Left colon (tissue), 2 donors: Measurements from ENCODE around the gene ULK1. TPM values are rescaled to one million over a fixed set of nuclear protein-coding genes. Genes with fewer than 3 reads are reported as not detected.
A peak's percentile ranks its signal among the peaks of the same experiment; 100 is the strongest.

Experiments
- ATAC-seq: fragments of 200-7000 bp; cut with Tn5 transposase; one replicate; pipeline ENCODE4 v1.9.1; 2020; ENCODE audit warnings: mild to moderate bottlenecking, moderate library complexity
- DNase-seq, 2 donors: peaks; one replicate each; pipeline ENCODE4 v3.0.0-alpha.2; 2020
- intact Hi-C, 2 donors: fragments of 100-400 bp; cut with DNase I in 1 of 2; cut with micrococcal nuclease in 1 of 2; formaldehyde crosslinking; loops; one replicate each; pipeline versions ENCODE4 v1.11.2 to v1.14.0; 2022; cut with DNase I, micrococcal nuclease
- total RNA-seq, 2 donors: library from RNA; stranded (reverse); fragmentation: NEBNext Ultra II Directional; extraction: Animal tissue kit (Norgen Biotek cat#: 25700); gene quantifications; one replicate each; pipeline ENCODE4 v1.2.1, GENCODE V29; 2021
- donor health status: DM: no; HTN: no; CAD: no.
- donor health status: DM: yes; HTN: yes; CAD: no.

Gene ULK1
- total RNA-seq, 2 donors from 2014 or later: 18.0 to 29.8 TPM

GRCh38 chr12:131902332-131903241 lies 8.2 kb downstream of the ULK1 start:
- DNase-seq: no peak
- ATAC-seq: no peak
- intact Hi-C loops: no loop called here

- DNase-seq: no peak
Observed at GRCh38 chr12:131903270-131904255, 9.1 kb downstream of the ULK1 start.

GRCh38 chr12:131904346-131904745 lies 9.9 kb downstream of the ULK1 start:
- no peak for ATAC-seq
- no peak for DNase-seq
- intact Hi-C loops: no loop called here

More at GRCh38 chr12:131903270-131904255, 9.1 kb downstream of the ULK1 start:
- intact Hi-C loops: no loop called here
- ATAC-seq: no peak

- ATAC-seq (no peak), DNase-seq (no peak)
- intact Hi-C loops: no loop called here
Observed at GRCh38 chr12:131905081-131905629, 10.7 kb downstream of the ULK1 start.

GRCh38 chr12:131905630-131906091 lies 11.2 kb downstream of the ULK1 start:
- intact Hi-C loops: no loop called here
- DNase-seq: no peak
- ATAC-seq: no peak

DNA sequence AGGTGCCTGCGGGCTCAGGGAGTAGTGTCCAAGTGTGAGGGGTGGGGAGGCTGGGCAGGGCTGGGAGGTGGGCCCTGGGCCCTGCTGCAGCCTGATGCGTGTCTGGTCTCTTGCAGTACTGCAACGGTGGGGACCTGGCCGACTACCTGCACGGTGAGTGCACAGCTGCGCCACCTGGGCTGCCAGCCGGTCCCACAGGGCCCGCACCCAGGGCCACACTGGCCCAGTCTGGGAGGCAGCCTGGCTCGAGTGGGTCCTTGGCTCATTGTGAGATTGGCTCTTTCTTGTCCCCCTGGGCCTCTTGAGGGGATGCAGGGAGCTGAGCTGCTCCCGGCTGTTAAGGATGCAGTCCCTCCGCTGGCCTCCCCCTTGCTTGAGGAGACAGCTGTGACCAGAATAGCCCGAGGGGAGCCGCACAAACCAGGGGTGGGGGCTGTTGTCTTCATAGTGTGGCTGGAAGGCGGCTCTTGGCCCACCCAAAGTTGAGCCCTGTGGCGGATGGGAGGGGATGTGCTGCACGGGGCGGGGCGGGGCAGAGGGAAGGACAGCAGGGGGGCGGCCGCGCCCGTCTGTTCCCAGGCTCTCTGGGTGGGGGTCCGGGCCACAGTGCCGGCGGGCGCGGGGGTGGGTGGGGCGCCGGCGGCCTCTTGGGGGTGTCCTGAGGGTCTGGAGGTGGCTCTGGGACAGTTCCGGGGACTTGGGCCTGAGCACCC lies 13.1 kb downstream of the ULK1 start:
- intact Hi-C loops: no loop called here

GRCh38 chr12:131908092-131909080 lies 14.0 kb downstream of the ULK1 start:
- DNase-seq: no peak
- intact Hi-C loops: no loop called here

More for the DNA sequence above, 13.1 kb downstream of the ULK1 start:
- DNase-seq (no peak), ATAC-seq (no peak)

DNA sequence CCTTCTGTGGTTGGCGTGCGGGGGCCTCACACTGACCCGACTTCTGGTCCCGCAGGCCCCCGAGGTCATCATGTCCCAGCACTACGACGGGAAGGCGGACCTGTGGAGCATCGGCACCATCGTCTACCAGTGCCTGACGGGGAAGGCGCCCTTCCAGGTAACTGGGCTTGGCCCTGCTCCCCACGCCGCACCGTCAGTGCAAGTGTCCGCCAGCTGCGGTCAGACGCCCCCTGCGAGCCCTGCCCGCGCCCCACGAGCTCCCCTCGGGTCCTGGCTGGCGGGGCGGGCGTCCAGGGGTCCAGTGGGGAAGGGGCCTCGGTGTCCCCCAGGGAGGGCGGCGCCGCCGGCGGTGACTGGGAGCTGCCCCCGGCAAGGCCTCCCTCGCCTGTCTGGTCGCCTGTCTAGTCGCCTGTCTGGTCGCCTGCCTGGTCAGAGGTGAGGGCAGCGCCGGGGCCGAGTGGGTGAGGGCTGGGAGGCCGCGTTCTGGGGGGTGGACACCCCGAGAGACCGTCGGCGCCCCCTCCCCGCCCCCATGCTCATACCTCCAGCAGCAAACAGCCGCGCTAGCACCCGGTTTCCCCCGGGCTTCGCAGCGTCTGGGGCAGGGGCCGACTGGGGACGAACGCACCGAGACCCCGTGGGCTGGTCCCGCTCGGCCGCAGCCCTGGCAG lies 14.8 kb downstream of the ULK1 start:
- ATAC-seq (no peak), DNase-seq (no peak)
- intact Hi-C loops: no loop called here

More at GRCh38 chr12:131908092-131909080, 14.0 kb downstream of the ULK1 start:
- no peak for ATAC-seq

GRCh38 chr12:131909752-131910219 lies 15.4 kb downstream of the ULK1 start:
- no peak for ATAC-seq
- no peak for DNase-seq
- intact Hi-C loops: no loop called here

- intact Hi-C loops: no loop called here
- DNase-seq: no peak
- no peak for ATAC-seq
Observed at GRCh38 chr12:131910302-131911027, 16.0 kb downstream of the ULK1 start.

DNA sequence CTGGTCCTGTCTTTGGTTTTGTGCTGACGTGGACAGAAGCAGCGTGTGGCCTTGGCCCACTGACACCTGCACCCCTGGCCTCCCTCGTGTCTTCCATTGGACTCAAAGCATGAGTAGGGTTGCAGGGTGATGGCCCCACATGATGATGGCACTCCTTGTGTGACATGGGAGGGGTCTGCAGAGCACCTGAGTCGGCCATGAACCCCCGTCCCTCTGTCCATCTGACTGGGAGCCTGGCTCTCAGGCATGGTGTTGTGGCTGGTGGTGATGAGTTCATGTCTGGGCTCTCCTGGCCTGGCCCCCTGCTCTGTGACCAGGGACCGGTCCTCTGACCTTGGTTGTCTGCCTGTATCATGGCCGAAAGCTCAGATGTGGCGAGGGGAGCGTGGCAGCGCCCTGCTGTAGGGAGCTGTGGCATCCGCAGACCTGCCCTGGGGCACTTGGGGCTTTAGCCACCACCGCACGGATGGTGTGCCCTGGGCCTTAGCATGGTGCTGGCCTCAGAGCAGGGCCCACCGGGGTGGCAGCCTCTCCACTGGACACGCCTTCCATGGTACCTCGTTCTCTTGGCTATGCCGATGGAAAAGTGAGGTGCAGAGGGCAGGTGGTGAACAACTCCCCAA lies 16.7 kb downstream of the ULK1 start:
- intact Hi-C loops: no loop called here
- DNase-seq (no peak), ATAC-seq (no peak)

DNA sequence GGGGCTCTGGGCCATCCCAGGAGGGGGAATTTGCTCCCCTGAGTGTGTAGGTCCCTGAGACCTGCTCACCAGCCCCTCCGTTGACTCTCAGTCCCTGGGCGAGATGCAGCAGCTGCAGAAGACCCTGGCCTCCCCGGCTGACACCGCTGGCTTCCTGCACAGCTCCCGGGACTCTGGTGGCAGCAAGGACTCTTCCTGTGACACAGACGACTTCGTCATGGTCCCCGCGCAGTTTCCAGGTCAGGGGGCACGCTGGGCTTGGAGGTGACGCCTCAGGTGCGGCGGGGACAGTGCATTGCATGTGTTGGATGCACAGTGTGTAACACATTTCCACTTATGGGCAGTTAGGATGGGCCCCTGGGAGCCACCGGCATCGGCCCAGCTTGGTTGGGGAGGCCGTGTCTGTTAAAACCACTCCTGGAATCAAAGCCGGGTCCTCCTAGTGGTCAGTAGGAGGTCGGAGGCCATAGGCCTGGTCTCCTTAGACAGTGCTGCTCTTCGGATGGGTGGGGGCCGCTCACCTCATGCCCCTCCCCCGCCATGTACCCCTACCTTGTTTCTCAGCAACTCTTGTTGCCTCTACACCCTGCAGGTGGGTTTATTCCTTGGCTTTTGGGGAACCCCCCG lies 17.5 kb downstream of the ULK1 start:
- ATAC-seq (no peak), DNase-seq (no peak)
- intact Hi-C loops: no loop called here

DNA sequence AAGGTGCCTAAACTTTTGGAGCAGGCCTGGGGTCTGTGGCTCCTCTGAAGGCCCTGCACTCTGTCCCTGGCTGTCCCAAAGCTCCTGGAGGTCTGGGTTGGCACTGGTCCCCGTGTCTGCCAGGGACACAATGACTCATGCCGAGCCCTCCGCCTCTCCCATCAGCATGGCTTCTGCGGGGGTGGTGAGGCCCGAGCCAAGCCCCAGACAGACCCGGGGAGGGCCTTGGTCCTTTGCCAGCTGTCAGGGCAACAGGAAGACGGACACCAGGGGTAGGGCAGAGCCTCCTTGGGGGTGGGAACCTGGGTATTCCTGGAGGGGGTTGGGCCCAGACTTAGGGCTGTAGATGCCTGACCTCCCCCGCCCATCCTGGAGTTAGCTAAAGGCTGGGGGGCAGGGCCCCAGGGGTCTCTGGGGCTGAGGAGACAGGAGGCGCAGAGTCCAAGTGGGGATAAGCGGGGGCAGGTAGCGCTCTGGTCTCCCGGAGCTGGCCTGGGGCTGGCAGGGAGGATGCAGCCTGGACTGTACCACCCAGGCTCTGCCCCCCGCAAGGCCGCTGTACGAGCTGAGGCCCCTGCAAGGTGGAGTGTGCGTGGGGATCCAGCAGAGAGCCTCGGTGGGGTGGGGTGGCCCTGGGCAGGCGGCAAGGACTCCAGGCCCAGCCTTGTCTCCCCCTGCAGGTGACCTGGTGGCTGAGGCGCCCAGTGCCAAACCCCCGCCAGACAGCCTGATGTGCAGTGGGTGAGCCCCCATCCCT lies 18.3 kb downstream of the ULK1 start:
- intact Hi-C loops: no loop called here
- ATAC-seq (peak; percentile 24), DNase-seq (peak; percentile 45 to 63)

- DNase-seq (no peak), ATAC-seq (no peak)
- intact Hi-C loops: no loop called here
Observed at GRCh38 chr12:131913666-131914065, 19.2 kb downstream of the ULK1 start.
